Panc1 (cell line): Measurements from ENCODE around the gene EMC6. TPM values are rescaled to one million over a fixed set of nuclear protein-coding genes. Genes with fewer than 3 reads are reported as not detected.

Experiments used
- ATAC-seq: fragments of 200-7000 bp; cut with Tn5 transposase; 2 replicates; pipeline ENCODE4 v1.9.1; 2020; ENCODE audit warnings: mild to moderate bottlenecking, moderate library complexity
- BruUV-seq: library from RNA; stranded (reverse); fragments of 400-500 nt; replicated peaks from 2 replicates; lab custom pipeline; 2021; lab: Mats Ljungman, UMichigan
- CTCF ChIA-PET: fragments of 300-600 bp; sonication (Branson Sonifier 250); formaldehyde crosslinking; loops from one replicate; lab custom pipeline; 2022; ENCODE audit warnings: antibody characterized with exemption; lab: Charles Lee
- POLR2A ChIA-PET: fragments of 300-600 bp; sonication (Branson Sonifier 250); formaldehyde crosslinking; loops from one replicate; lab custom pipeline; 2022; ENCODE audit warnings: antibody characterized with exemption; lab: Charles Lee
- DNase-seq: peaks from one replicate; pipeline ENCODE4 v3.0.0-alpha.2; 2010; ENCODE audit warnings: low read depth, low spot score
- H3K27ac ChIP-seq: 2 replicates; pipeline ENCODE4 v1.5.1; 2011; ENCODE audit warnings: mild to moderate bottlenecking, low read length, inconsistent platforms
- H3K27me3 ChIP-seq: fragments of 200-500 bp; sonication (Bioruptor generic); 2 replicates; pipeline ENCODE4 v1.6.0; 2014; ENCODE audit warnings: low read length, inconsistent platforms; ENCODE audit not compliant: control insufficient read depth, insufficient read depth
- H3K36me3 ChIP-seq: fragments of 200-500 bp; sonication (Bioruptor generic); 2 replicates; pipeline ENCODE4 v1.5.1; 2014; ENCODE audit warnings: inconsistent platforms, mild to moderate bottlenecking, low read length, moderate library complexity; ENCODE audit not compliant: control insufficient read depth, insufficient read depth
- H3K4me1 ChIP-seq: 2 replicates; pipeline ENCODE4 v1.5.1; 2011; ENCODE audit warnings: inconsistent platforms, mild to moderate bottlenecking, low read length, moderate library complexity; ENCODE audit not compliant: control insufficient read depth, insufficient read depth
- H3K4me3 ChIP-seq, 2 experiments: 2 replicates each; pipeline ENCODE4 v1.5.1; 2011 to 2012; ENCODE audit warnings: low read depth in 2 of 2, low read length in 2 of 2, mild to moderate bottlenecking in 2 of 2, inconsistent platforms in 1 of 2, moderate library complexity in 1 of 2
- H3K9me3 ChIP-seq: fragments of 200-500 bp; sonication (Bioruptor generic); 2 replicates; pipeline ENCODE4 v1.5.1; 2014; ENCODE audit warnings: low read depth, mild to moderate bottlenecking, inconsistent platforms, low read length, moderate library complexity; ENCODE audit not compliant: control insufficient read depth, insufficient read depth
- CTCF ChIP-seq: fragments of 450-650 bp; IDR thresholded peaks from 2 replicates; pipeline ENCODE4 v1.5.1; 2017; ENCODE audit warnings: mild to moderate bottlenecking
- POLR2AphosphoS5 ChIP-seq: IDR thresholded peaks from 2 replicates; pipeline ENCODE4 v1.6.1; 2012; ENCODE audit warnings: mild to moderate bottlenecking, low read depth, low read length, moderate library complexity
- REST ChIP-seq, 2 experiments: IDR thresholded peaks; 2 replicates each; pipeline ENCODE4 v1.6.1; 2011 to 2012; ENCODE audit warnings: low read depth in 2 of 2, control low read depth in 1 of 2, low read length in 1 of 2, mild to moderate bottlenecking in 1 of 2, moderate library complexity in 1 of 2; ENCODE audit not compliant: insufficient read depth in 1 of 2
- SIN3A ChIP-seq: IDR thresholded peaks from 2 replicates; pipeline ENCODE4 v1.6.1; 2012; ENCODE audit warnings: low read depth, mild to moderate bottlenecking, low read length, moderate library complexity, borderline replicate concordance; ENCODE audit not compliant: insufficient read depth
- TCF7L2 ChIP-seq: IDR thresholded peaks from 2 replicates; pipeline ENCODE4 v1.6.1; 2011; ENCODE audit warnings: mild to moderate bottlenecking, low read depth, low read length, inconsistent platforms
- in situ Hi-C: cut with HindIII; loops from 2 replicates; pipeline ENCODE4 v1.10.0; 2016; ENCODE audit warnings: low sequenced_read_pairs, low pct_unique_long_range_greater_than_20kb
- intact Hi-C: fragments of 100-400 bp; cut with micrococcal nuclease; formaldehyde crosslinking; loops from one replicate; pipeline ENCODE4 v1.10.0; 2022; ENCODE audit not compliant: unreplicated experiment
- total RNA-seq: library from RNA; stranded (reverse); gene quantifications from one replicate; pipeline ENCODE4 v1.2.1, GENCODE V29; 2021; ENCODE audit not compliant: unreplicated experiment

EMC6 gene
- total RNA-seq, 1 experiment from 2014 or later, result 65.9 TPM

- BruUV-seq, result no TSS peak
- no peaks in the 10 kb centered on the region for H3K4me1 ChIP-seq
- no peaks in the 10 kb centered on the region for H3K9me3 ChIP-seq
- H3K27me3 ChIP-seq, result no peaks in the 10 kb centered on the region
- in situ Hi-C loops (no loop called here), intact Hi-C loops (no loop called here)
- H3K36me3 ChIP-seq, result no peaks in the 10 kb centered on the region
- POLR2A ChIA-PET, result no interaction called here
- CTCF ChIA-PET, result no interaction called here
- H3K4me3 ChIP-seq, result no peak overlapping the region
- DNase-seq (no peak), ATAC-seq (no peak)
- no peak overlapping the region for H3K27ac ChIP-seq
- no peak for TF ChIP-seq SIN3A
- TF ChIP-seq CTCF, result no peak
- TF ChIP-seq POLR2AphosphoS5, result no peak
- TF ChIP-seq TCF7L2, result no peak
- no peak for TF ChIP-seq REST (IDR thresholded peaks at IDR 0.05; ENCODE audit: insufficient read depth in 1 of 2, low read depth in 2 of 2, low read length in 1 of 2)
Measured at GRCh38 chr17:3627769-3628167, 40.8 kb upstream of the EMC6 start.

GRCh38 chr17:3630781-3631180, 37.8 kb upstream of the EMC6 start:
- in situ Hi-C loops (no loop called here), intact Hi-C loops (no loop called here)
- CTCF ChIA-PET, result no interaction called here
- Histone ChIP-seq H3K27ac (no peak overlapping the region), H3K4me1 (0 out of 2 replicates have a peak, but pooled peaks cover 4% of the 10 kb centered on the region), H3K9me3 (no peaks in the 10 kb centered on the region), H3K27me3 (no peaks in the 10 kb centered on the region), H3K36me3 (peaks cover 1% of the 10 kb centered on the region; the same call in 1 of the 2 replicates), H3K4me3 (no peak overlapping the region)
- POLR2A ChIA-PET, result no interaction called here
- no TSS peak for BruUV-seq
- TF ChIP-seq REST (IDR thresholded peaks at IDR 0.05; ENCODE audit: insufficient read depth in 1 of 2, low read depth in 2 of 2, low read length in 1 of 2) (no peak), POLR2AphosphoS5 (no peak), CTCF (no peak), TCF7L2 (no peak), SIN3A (no peak)
- ATAC-seq (no peak), DNase-seq (no peak)
